ENCODE measurements around the gene PRSS2. TPM values are rescaled to one million over a fixed set of nuclear protein-coding genes. Genes with fewer than 3 reads are reported as not detected.

Gene PRSS2
- 94.7 and 144 TPM in 2 replicates for total RNA-seq
- polyA plus RNA-seq, result 241 and 273 TPM in 2 replicates

DNA sequence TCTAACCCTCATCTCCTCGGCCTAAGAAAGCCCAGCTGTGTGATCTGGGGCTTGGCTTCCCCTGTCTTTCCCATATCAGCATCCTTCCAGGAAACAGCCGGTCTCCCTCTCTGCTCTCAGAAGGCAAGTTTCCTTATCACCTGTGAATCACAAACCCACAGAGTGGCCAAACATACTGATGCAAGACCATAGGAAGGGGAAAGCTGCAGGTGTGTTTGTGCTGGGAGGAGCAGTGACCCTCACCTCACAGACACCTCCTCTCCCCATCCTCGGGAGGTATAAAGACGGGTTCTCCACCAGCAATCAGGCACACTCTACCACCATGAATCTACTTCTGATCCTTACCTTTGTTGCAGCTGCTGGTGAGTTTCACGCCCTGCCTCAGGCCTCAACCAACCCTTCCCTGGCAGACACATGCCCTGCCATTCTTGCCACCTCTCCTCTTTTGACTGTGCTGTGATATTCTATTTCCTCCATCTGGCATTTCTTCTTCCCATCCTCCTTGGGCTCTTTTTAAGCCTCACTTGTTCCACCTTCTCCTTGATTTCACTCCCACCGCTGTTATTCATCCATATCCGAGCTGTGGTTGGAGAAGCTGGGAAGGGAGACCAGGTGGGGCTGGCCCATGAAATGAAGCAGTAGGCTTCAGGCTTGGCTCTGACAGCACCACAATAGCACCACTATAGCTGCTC lies at the start of gene PRSS2:
TSS of gene PRSS2 (plus strand) at position 310 of the 692 bp plus-strand sequence. CDS start at position 323, 13 bp downstream.
- H3K9me2 ChIP-seq (replicated peaks; ENCODE audit: insufficient read depth), result no peaks in the 10 kb centered on the region
- no peaks in the 10 kb centered on the region for H3K9me3 ChIP-seq (ENCODE audit: low read depth)
- DNase-seq (ENCODE audit: low spot score), result peak; percentile 51

DNA sequence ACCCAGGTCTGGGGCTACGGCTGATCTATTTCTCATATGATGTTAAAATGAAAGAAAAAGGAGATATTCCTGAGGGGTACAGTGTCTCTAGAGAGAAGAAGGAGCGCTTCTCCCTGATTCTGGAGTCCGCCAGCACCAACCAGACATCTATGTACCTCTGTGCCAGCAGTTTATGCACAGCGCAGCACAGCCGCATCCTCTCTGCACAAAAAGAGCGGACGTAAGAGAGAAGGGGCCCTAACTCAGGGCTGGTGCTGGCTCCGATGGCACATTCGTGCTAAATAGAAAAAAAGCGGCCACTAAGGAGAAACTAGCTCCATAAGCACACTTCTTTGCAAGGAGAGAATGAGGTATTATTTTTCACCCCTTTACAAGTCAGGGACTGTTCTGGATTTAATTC lies 49.8 kb upstream of the PRSS2 start:
- Histone ChIP-seq H3K36me3 (replicated peaks; ENCODE audit: insufficient read depth, low read depth) (no peaks in the 10 kb centered on the region), H3K4me3 (no peak overlapping the region), H3K9me2 (replicated peaks; ENCODE audit: insufficient read depth) (no peaks in the 10 kb centered on the region), H4K20me1 (ENCODE audit: insufficient read depth, poor library complexity, severe bottlenecking) (no peaks in the 10 kb centered on the region), H3K79me2 (no peaks in the 10 kb centered on the region), H3K4me1 (ENCODE audit: insufficient read depth) (peaks cover 4% of the 10 kb centered on the region), H3K27me3 (no peaks in the 10 kb centered on the region), H3K4me2 (no peak overlapping the region), H2AFZ (no peak overlapping the region), H3K27ac (no peak overlapping the region), H3K9me3 (ENCODE audit: low read depth) (no peaks in the 10 kb centered on the region)
- TF ChIP-seq, protein P1, sequence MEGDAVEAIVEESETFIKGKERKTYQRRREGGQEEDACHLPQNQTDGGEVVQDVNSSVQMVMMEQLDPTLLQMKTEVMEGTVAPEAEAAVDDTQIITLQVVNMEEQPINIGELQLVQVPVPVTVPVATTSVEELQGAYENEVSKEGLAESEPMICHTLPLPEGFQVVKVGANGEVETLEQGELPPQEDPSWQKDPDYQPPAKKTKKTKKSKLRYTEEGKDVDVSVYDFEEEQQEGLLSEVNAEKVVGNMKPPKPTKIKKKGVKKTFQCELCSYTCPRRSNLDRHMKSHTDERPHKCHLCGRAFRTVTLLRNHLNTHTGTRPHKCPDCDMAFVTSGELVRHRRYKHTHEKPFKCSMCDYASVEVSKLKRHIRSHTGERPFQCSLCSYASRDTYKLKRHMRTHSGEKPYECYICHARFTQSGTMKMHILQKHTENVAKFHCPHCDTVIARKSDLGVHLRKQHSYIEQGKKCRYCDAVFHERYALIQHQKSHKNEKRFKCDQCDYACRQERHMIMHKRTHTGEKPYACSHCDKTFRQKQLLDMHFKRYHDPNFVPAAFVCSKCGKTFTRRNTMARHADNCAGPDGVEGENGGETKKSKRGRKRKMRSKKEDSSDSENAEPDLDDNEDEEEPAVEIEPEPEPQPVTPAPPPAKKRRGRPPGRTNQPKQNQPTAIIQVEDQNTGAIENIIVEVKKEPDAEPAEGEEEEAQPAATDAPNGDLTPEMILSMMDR (IDR thresholded peaks at IDR 0.05; ENCODE audit: poor library complexity), result no peak
- TF ChIP-seq EZH2 (IDR thresholded peaks at IDR 0.05; ENCODE audit: borderline replicate concordance) (no peak), EZH2phosphoT487 (IDR thresholded peaks at IDR 0.05; ENCODE audit: low read depth, severe bottlenecking, unreplicated experiment) (no peak)
- 82% methylated on average over 10 of the region's 10 CpGs for WGBS (ENCODE audit: low lambda C conversion rate, missing lambda C conversion rate)
- no peak for DNase-seq (ENCODE audit: low spot score)

More for the DNA sequence above, at the start of gene PRSS2:
- 64% methylated on average over 7 of the region's 7 CpGs for WGBS (ENCODE audit: low lambda C conversion rate, missing lambda C conversion rate)
- Histone ChIP-seq H4K20me1 (ENCODE audit: insufficient read depth, poor library complexity, severe bottlenecking) (no peaks in the 10 kb centered on the region), H3K4me3 (no peak within 1 kb of the TSS), H3K79me2 (no peaks in the 10 kb centered on the region), H3K27me3 (peaks cover 6% of the 10 kb centered on the region), H2AFZ (no peak within 1 kb of the TSS), H3K4me1 (ENCODE audit: insufficient read depth) (no peaks in the 10 kb centered on the region), H3K27ac (no peak within 1 kb of the TSS), H3K4me2 (no peak within 1 kb of the TSS), H3K36me3 (replicated peaks; ENCODE audit: insufficient read depth, low read depth) (no peaks in the 10 kb centered on the region)
- TF ChIP-seq, protein P1 (IDR thresholded peaks at IDR 0.05; ENCODE audit: poor library complexity), result no peak
- TF ChIP-seq EZH2phosphoT487 (IDR thresholded peaks at IDR 0.05; ENCODE audit: low read depth, severe bottlenecking, unreplicated experiment) (no peak), EZH2 (IDR thresholded peaks at IDR 0.05; ENCODE audit: borderline replicate concordance) (no peak)

DNA sequence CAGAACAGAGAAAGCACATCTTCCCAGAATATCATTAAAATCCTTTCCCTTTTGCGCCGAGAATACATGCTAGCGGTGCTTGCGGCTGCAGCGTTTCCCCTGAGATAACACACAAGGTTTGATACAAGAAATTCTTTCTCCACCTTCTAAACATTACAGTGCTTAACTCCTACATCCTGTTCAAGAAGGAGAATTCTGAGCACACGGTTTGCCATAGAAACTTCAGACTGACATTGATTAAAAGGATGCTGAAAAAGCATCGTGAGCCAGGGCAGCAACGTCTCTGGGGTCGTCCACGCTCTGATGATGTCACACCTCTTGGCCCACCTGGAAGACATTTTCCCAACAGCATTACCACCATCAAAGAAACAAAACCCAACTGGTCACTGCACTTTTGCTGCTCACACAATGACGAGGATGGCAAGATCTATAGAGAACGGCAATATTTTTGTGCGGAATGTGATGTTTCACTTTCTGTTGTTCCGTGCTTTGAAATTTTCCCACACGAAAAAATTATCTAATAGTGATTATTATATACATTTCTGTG lies 48.4 kb upstream of the PRSS2 start:
- 88% methylated on average over 15 of the region's 15 CpGs for WGBS (ENCODE audit: low lambda C conversion rate, missing lambda C conversion rate)

More for the DNA sequence above, 48.4 kb upstream of the PRSS2 start:
- Histone ChIP-seq H3K4me3 (no peak overlapping the region), H4K20me1 (ENCODE audit: insufficient read depth, poor library complexity, severe bottlenecking) (no peaks in the 10 kb centered on the region), H3K4me2 (no peak overlapping the region), H2AFZ (no peak overlapping the region), H3K27ac (no peak overlapping the region), H3K27me3 (no peaks in the 10 kb centered on the region), H3K79me2 (no peaks in the 10 kb centered on the region), H3K36me3 (replicated peaks; ENCODE audit: insufficient read depth, low read depth) (no peaks in the 10 kb centered on the region), H3K9me2 (replicated peaks; ENCODE audit: insufficient read depth) (no peaks in the 10 kb centered on the region), H3K4me1 (ENCODE audit: insufficient read depth) (peaks cover 4% of the 10 kb centered on the region), H3K9me3 (ENCODE audit: low read depth) (no peaks in the 10 kb centered on the region)
- DNase-seq (ENCODE audit: low spot score), result no peak
- TF ChIP-seq EZH2phosphoT487 (IDR thresholded peaks at IDR 0.05; ENCODE audit: low read depth, severe bottlenecking, unreplicated experiment), result no peak
- TF ChIP-seq, protein P1 (IDR thresholded peaks at IDR 0.05; ENCODE audit: poor library complexity), result no peak
- TF ChIP-seq EZH2 (IDR thresholded peaks at IDR 0.05; ENCODE audit: borderline replicate concordance), result no peak

Data from hepatocyte (in vitro differentiated cells).